GM12801 (cell line): ENCODE results near the gene FBXL7.

Experiments
- CTCF ChIP-seq: IDR thresholded peaks from one replicate; pipeline ENCODE4 v1.5.1; 2011; ENCODE audit warnings: control low read depth; ENCODE audit not compliant: insufficient read length; ENCODE audit errors: extremely low read depth

The FBXL7 gene

GRCh38 chr5:15718421-15719179 lies 218.6 kb downstream of the FBXL7 start:
- no peak for TF ChIP-seq CTCF

GRCh38 chr5:15719784-15720183 lies 219.8 kb downstream of the FBXL7 start:
- TF ChIP-seq CTCF: no peak

- no peak for TF ChIP-seq CTCF
Observed at GRCh38 chr5:15720515-15720914, 220.5 kb downstream of the FBXL7 start.

GRCh38 chr5:15722305-15722704 lies 222.3 kb downstream of the FBXL7 start:
- TF ChIP-seq CTCF: no peak

- no peak for TF ChIP-seq CTCF
Observed at GRCh38 chr5:15727375-15727774, 227.4 kb downstream of the FBXL7 start.

GRCh38 chr5:15728811-15729210 lies 228.8 kb downstream of the FBXL7 start:
- no peak for TF ChIP-seq CTCF

- TF ChIP-seq CTCF: no peak
Observed at GRCh38 chr5:15731699-15732098, 231.7 kb downstream of the FBXL7 start.

- TF ChIP-seq CTCF: no peak
Observed at GRCh38 chr5:15734058-15734457, 234.1 kb downstream of the FBXL7 start.
